Astrocyte (in vitro differentiated cells and primary cell): ENCODE results near the gene CDX2. TPM values are rescaled to one million over a fixed set of nuclear protein-coding genes. Genes with fewer than 3 reads are reported as not detected.
A peak's percentile ranks its signal among the peaks of the same experiment; 100 is the strongest.

ENCODE experiments used
- DNase-seq: peaks from one replicate; pipeline ENCODE4 v3.0.0-alpha.2; 2010; ENCODE audit warnings: low read depth
- FAIRE-seq: peaks from 2 replicates; lab custom pipeline; 2011; peaks lifted over from hg19 to GRCh38; lab: Jason Lieb, UNC
- H2AFZ ChIP-seq: 2 replicates; pipeline ENCODE4 v1.6.0; 2012; ENCODE audit warnings: low read depth, low read length, inconsistent platforms
- H3K27ac ChIP-seq: 2 replicates; pipeline ENCODE4 v1.5.1; 2011; ENCODE audit warnings: low read depth, low read length, inconsistent platforms
- H3K27me3 ChIP-seq: 2 replicates; pipeline ENCODE4 v1.6.0; 2011; ENCODE audit warnings: low read length, inconsistent platforms; ENCODE audit not compliant: insufficient read depth
- H3K36me3 ChIP-seq: 2 replicates; pipeline ENCODE4 v1.5.1; 2011; ENCODE audit warnings: low read length, inconsistent platforms; ENCODE audit not compliant: insufficient read depth
- H3K4me1 ChIP-seq: 2 replicates; pipeline ENCODE4 v1.5.1; 2011; ENCODE audit warnings: low read length, inconsistent platforms; ENCODE audit not compliant: insufficient read depth
- H3K4me2 ChIP-seq: 2 replicates; pipeline ENCODE4 v1.6.0; 2012; ENCODE audit warnings: low read length, inconsistent platforms
- H3K4me3 ChIP-seq: 2 replicates; pipeline ENCODE4 v1.5.1; 2011; ENCODE audit warnings: low read depth, mild to moderate bottlenecking, low read length, inconsistent platforms; ENCODE audit not compliant: insufficient read depth
- H3K79me2 ChIP-seq: 2 replicates; pipeline ENCODE4 v1.6.0; 2012; ENCODE audit warnings: mild to moderate bottlenecking, low read length, inconsistent platforms; ENCODE audit not compliant: insufficient read depth
- H3K9ac ChIP-seq: 2 replicates; pipeline ENCODE4 v1.6.0; 2012; ENCODE audit warnings: mild to moderate bottlenecking, low read length, inconsistent platforms
- H3K9me3 ChIP-seq: 2 replicates; pipeline ENCODE4 v1.5.1; 2012; ENCODE audit warnings: low read depth, mild to moderate bottlenecking, low read length, inconsistent platforms; ENCODE audit not compliant: insufficient read depth
- H4K20me1 ChIP-seq: 2 replicates; pipeline ENCODE4 v1.6.0; 2012; ENCODE audit warnings: low read length, inconsistent platforms; ENCODE audit not compliant: insufficient read depth
- H3K27ac Mint-ChIP-seq: one replicate; pipeline ENCODE4 v1.8.0; 2021; ENCODE audit warnings: mild to moderate bottlenecking, mixed read lengths; ENCODE audit not compliant: unreplicated experiment
- H3K27me3 Mint-ChIP-seq: one replicate; pipeline ENCODE4 v1.8.0; 2021; ENCODE audit warnings: low read depth, mixed read lengths; ENCODE audit not compliant: unreplicated experiment
- H3K36me3 Mint-ChIP-seq: one replicate; pipeline ENCODE4 v1.8.0; 2021; ENCODE audit warnings: low read depth, mixed read lengths; ENCODE audit not compliant: unreplicated experiment
- H3K4me1 Mint-ChIP-seq: one replicate; pipeline ENCODE4 v1.8.0; 2021; ENCODE audit warnings: low read depth, mixed read lengths; ENCODE audit not compliant: unreplicated experiment
- H3K4me3 Mint-ChIP-seq: one replicate; pipeline ENCODE4 v1.8.0; 2021; ENCODE audit warnings: mild to moderate bottlenecking, moderate library complexity, mixed read lengths; ENCODE audit not compliant: unreplicated experiment
- H3K9me3 Mint-ChIP-seq: one replicate; pipeline ENCODE4 v1.8.0; 2021; ENCODE audit warnings: mild to moderate bottlenecking, mixed read lengths; ENCODE audit not compliant: unreplicated experiment
- EZH2 ChIP-seq: IDR thresholded peaks from 2 replicates; pipeline ENCODE4 v1.6.1; 2012; ENCODE audit warnings: mild to moderate bottlenecking, low read length, inconsistent platforms; ENCODE audit not compliant: insufficient read depth
- total RNA-seq: library from RNA; stranded (reverse); gene quantifications from 2 replicates; pipeline ENCODE4 v1.2.1, GENCODE V29; 2021
- TF ChIP-seq, protein P1 (sequence below): IDR thresholded peaks from 2 replicates; pipeline ENCODE4 v1.5.1; 2011; ENCODE audit warnings: low read depth, mild to moderate bottlenecking, inconsistent platforms, low read length, moderate library complexity; ENCODE audit not compliant: insufficient read depth

The CDX2 gene
- total RNA-seq, 1 donor from 2014 or later, result not detected

DNA sequence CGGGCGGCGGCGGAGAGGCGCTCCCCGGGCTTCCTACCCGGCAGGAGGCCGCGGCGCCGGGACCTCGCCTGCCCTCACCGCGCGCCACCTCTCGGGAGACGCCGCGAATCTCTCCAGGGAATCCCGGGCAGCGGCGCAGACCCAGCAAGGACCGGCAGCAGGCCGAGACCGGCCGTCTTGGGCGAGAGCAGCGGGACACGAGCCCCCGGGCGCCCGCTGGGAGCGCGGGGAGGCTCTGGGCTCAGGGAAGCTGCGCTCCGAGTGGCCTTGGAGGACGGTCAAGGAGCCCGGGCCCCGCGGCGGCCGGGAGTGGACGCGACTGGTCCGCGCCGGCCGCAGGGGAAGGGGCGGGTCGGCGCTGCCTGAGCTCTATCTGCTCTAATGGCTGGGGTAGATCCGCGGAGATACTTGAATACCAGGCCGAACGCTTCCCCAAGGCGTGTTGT is 14.7 kb downstream of the CDX2 start:
- Histone ChIP-seq H4K20me1 (no peaks in the 10 kb centered on the region), H3K4me1 (peaks cover 8% of the 10 kb centered on the region), H3K4me3 (peak overlapping the region; percentile 42), H3K79me2 (no peaks in the 10 kb centered on the region), H3K36me3 (no peaks in the 10 kb centered on the region), H3K9me3 (peaks cover 2% of the 10 kb centered on the region), H2AFZ (peak overlapping the region; percentile 87), H3K9ac (no peak overlapping the region), H3K27ac (no peak overlapping the region), H3K27me3 (peaks cover 61% of the 10 kb centered on the region), H3K4me2 (peak overlapping the region; percentile 84)
- Mint-ChIP-seq H3K4me1 (no peaks in the 10 kb centered on the region), H3K27me3 (peaks cover 78% of the 10 kb centered on the region), H3K4me3 (no peak overlapping the region), H3K9me3 (peaks cover 4% of the 10 kb centered on the region), H3K36me3 (no peaks in the 10 kb centered on the region), H3K27ac (no peak overlapping the region)
- DNase-seq (no peak), FAIRE-seq (no peak)
- TF ChIP-seq EZH2, result peak; percentile 71
- TF ChIP-seq, protein P1, sequence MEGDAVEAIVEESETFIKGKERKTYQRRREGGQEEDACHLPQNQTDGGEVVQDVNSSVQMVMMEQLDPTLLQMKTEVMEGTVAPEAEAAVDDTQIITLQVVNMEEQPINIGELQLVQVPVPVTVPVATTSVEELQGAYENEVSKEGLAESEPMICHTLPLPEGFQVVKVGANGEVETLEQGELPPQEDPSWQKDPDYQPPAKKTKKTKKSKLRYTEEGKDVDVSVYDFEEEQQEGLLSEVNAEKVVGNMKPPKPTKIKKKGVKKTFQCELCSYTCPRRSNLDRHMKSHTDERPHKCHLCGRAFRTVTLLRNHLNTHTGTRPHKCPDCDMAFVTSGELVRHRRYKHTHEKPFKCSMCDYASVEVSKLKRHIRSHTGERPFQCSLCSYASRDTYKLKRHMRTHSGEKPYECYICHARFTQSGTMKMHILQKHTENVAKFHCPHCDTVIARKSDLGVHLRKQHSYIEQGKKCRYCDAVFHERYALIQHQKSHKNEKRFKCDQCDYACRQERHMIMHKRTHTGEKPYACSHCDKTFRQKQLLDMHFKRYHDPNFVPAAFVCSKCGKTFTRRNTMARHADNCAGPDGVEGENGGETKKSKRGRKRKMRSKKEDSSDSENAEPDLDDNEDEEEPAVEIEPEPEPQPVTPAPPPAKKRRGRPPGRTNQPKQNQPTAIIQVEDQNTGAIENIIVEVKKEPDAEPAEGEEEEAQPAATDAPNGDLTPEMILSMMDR, result no peak

GRCh38 chr13:27953676-27954405 is 15.3 kb downstream of the CDX2 start:
- Histone ChIP-seq H3K79me2 (no peaks in the 10 kb centered on the region), H4K20me1 (no peaks in the 10 kb centered on the region), H3K4me3 (peak overlapping the region; percentile 42), H3K27ac (no peak overlapping the region), H3K4me1 (peaks cover 8% of the 10 kb centered on the region), H3K36me3 (no peaks in the 10 kb centered on the region), H3K9me3 (peaks cover 2% of the 10 kb centered on the region), H3K9ac (no peak overlapping the region), H2AFZ (peak overlapping the region; percentile 87), H3K4me2 (peak overlapping the region; percentile 84), H3K27me3 (peaks cover 55% of the 10 kb centered on the region)
- Mint-ChIP-seq H3K27ac (peak overlapping the region; percentile 60), H3K27me3 (peaks cover 78% of the 10 kb centered on the region), H3K36me3 (no peaks in the 10 kb centered on the region), H3K4me3 (peak overlapping the region; percentile 78), H3K9me3 (peaks cover 7% of the 10 kb centered on the region), H3K4me1 (no peaks in the 10 kb centered on the region)
- DNase-seq (peak; percentile 14), FAIRE-seq (no peak)
- TF ChIP-seq EZH2, result peak; percentile 31
- TF ChIP-seq, protein P1, result peak; percentile 53
